CD14-positive monocyte (primary cell): ENCODE measurements around the gene TRIM3. TPM values are rescaled to one million over a fixed set of nuclear protein-coding genes. Genes with fewer than 3 reads are reported as not detected.
A peak's percentile ranks its signal among the peaks of the same experiment; 100 is the strongest.

ENCODE experiments used
- DNase-seq, 3 donors: peaks; one replicate each; pipeline ENCODE4 v3.0.0-alpha.2; 2011 to 2022
- H2AFZ ChIP-seq: 2 replicates; pipeline ENCODE4 v1.6.0; 2012; ENCODE audit warnings: mild to moderate bottlenecking, low read depth, low read length, inconsistent platforms; ENCODE audit not compliant: insufficient read depth, poor library complexity, severe bottlenecking
- H3K27ac ChIP-seq, 2 donors: 1 replicate in 1 of 2; 2 replicates in 1 of 2; pipeline ENCODE4 v1.5.1; 2012 to 2013; ENCODE audit warnings: low read length in 2 of 2, control low read depth in 1 of 2, inconsistent platforms in 1 of 2, low read depth in 1 of 2, mild to moderate bottlenecking in 1 of 2
- H3K27me3 ChIP-seq, 2 donors: one replicate each; pipeline versions ENCODE4 v1.6.0 to v1.6.1; 2011 to 2013; ENCODE audit warnings: low read length in 2 of 2; ENCODE audit not compliant: control insufficient read depth in 2 of 2, insufficient read depth in 2 of 2
- H3K36me3 ChIP-seq, 2 donors: replicated peaks in 1 of 2; 1 replicate in 1 of 2; 2 replicates in 1 of 2; pipeline versions ENCODE4 v1.5.1 to v1.6.1; 2012 to 2013; ENCODE audit warnings: low read length in 2 of 2, control low read depth in 1 of 2, inconsistent platforms in 1 of 2, mild to moderate bottlenecking in 1 of 2; ENCODE audit not compliant: insufficient read depth in 2 of 2, control insufficient read depth in 1 of 2
- H3K4me1 ChIP-seq, 2 donors: 1 replicate in 1 of 2; 2 replicates in 1 of 2; pipeline versions ENCODE4 v1.5.1 to v1.6.1; 2012 to 2013; ENCODE audit warnings: low read length in 2 of 2, control low read depth in 1 of 2, inconsistent platforms in 1 of 2, mild to moderate bottlenecking in 1 of 2, moderate library complexity in 1 of 2; ENCODE audit not compliant: insufficient read depth in 2 of 2, control insufficient read depth in 1 of 2
- H3K4me2 ChIP-seq: replicated peaks from 2 replicates; pipeline ENCODE3; 2012; ENCODE audit warnings: low read length, moderate library complexity, mild to moderate bottlenecking; ENCODE audit not compliant: poor library complexity, severe bottlenecking; ENCODE audit errors: extremely low read depth
- H3K4me3 ChIP-seq, 3 experiments: fragments of 200-600 bp in 1 of 3; sonication (generic) in 1 of 3; replicated peaks in 1 of 3; 1 replicate in 2 of 3; 2 replicates in 1 of 3; pipeline ENCODE4 v1.5.1; 2011 to 2013; ENCODE audit warnings: low read length in 3 of 3, mild to moderate bottlenecking in 3 of 3, control low read depth in 2 of 3, low read depth in 2 of 3, inconsistent platforms in 1 of 3, moderate library complexity in 1 of 3
- H3K79me2 ChIP-seq: 2 replicates; pipeline ENCODE4 v1.6.0; 2012; ENCODE audit warnings: mild to moderate bottlenecking, control low read depth, inconsistent platforms, low read length, moderate library complexity; ENCODE audit not compliant: insufficient read depth
- H3K9ac ChIP-seq: 2 replicates; pipeline ENCODE4 v1.6.0; 2017; ENCODE audit warnings: low read length, mild to moderate bottlenecking; ENCODE audit not compliant: insufficient read depth, poor library complexity, severe bottlenecking
- H3K9me3 ChIP-seq, 2 donors: replicated peaks in 1 of 2; 1 replicate in 1 of 2; 2 replicates in 1 of 2; pipeline versions ENCODE4 v1.5.1 to v1.6.1; 2012 to 2013; ENCODE audit warnings: low read length in 2 of 2, control low read depth in 1 of 2; ENCODE audit not compliant: control insufficient read depth in 1 of 2, insufficient read depth in 1 of 2
- H4K20me1 ChIP-seq: 2 replicates; pipeline ENCODE4 v1.6.0; 2012; ENCODE audit warnings: mild to moderate bottlenecking, low read length, control low read depth, moderate library complexity; ENCODE audit not compliant: insufficient read depth
- H3K27ac Mint-ChIP-seq, 7 donors: one replicate each; pipeline ENCODE4 v1.8.0; 2020; ENCODE audit warnings: mild to moderate bottlenecking in 7 of 7, mixed read lengths in 7 of 7, moderate library complexity in 6 of 7, inconsistent platforms in 2 of 7
- H3K27me3 Mint-ChIP-seq, 3 donors: one replicate each; pipeline ENCODE4 v1.8.0; 2021 to 2022; ENCODE audit warnings: low read depth in 3 of 3, mild to moderate bottlenecking in 3 of 3, mixed read lengths in 3 of 3, moderate library complexity in 3 of 3, inconsistent platforms in 1 of 3
- H3K36me3 Mint-ChIP-seq, 2 donors: one replicate each; pipeline ENCODE4 v1.8.0; 2020; ENCODE audit warnings: mixed read lengths in 2 of 2, inconsistent platforms in 1 of 2, mild to moderate bottlenecking in 1 of 2
- H3K4me1 Mint-ChIP-seq: one replicate; pipeline ENCODE4 v1.8.0; 2020; ENCODE audit warnings: mild to moderate bottlenecking, mixed read lengths
- H3K4me3 Mint-ChIP-seq, 2 donors: one replicate each; pipeline ENCODE4 v1.8.0; 2020; ENCODE audit warnings: mild to moderate bottlenecking in 2 of 2, mixed read lengths in 2 of 2, moderate library complexity in 1 of 2
- H3K9me3 Mint-ChIP-seq, 7 donors: one replicate each; pipeline ENCODE4 v1.8.0; 2020 to 2022; ENCODE audit warnings: mixed read lengths in 7 of 7, mild to moderate bottlenecking in 6 of 7, moderate library complexity in 6 of 7, inconsistent platforms in 2 of 7
- WGBS: methylation state at CpG from one replicate; pipeline ENCODE4 v1.1.5; 2013; ENCODE audit warnings: missing lambda C conversion rate; ENCODE audit not compliant: insufficient coverage; 5-methylcytosine and 5-hydroxymethylcytosine counted together
- intact Hi-C, 2 donors: fragments of 100-400 bp; cut with micrococcal nuclease; formaldehyde crosslinking; loops; one replicate each; pipeline versions ENCODE4 v1.15.0 to v1.15.1; 2023
- polyA plus RNA-seq, 3 donors: library from polyadenylated mRNA; depleted of rRNA in 1 of 3; unstranded in 2 of 3; stranded (reverse) in 1 of 3; fragments of 300-500 nt in 2 of 3; fragments of >200 nt in 1 of 3; fragmentation: Illumina TruSeq in 2 of 3; gene quantifications; 1 replicate in 2 of 3; 2 replicates in 1 of 3; pipeline ENCODE4 v1.2.3, GENCODE V29; 2012 to 2021
- TF ChIP-seq, protein P1 (sequence below): fragments of 200-600 bp; IDR thresholded peaks from one replicate; pipeline ENCODE4 v1.8.0; 2022; ENCODE audit warnings: antibody characterized with exemption, mild to moderate bottlenecking

Gene TRIM3
- polyA plus RNA-seq, 3 donors, result 1.7 to 36.2 (median 3.3) TPM

DNA sequence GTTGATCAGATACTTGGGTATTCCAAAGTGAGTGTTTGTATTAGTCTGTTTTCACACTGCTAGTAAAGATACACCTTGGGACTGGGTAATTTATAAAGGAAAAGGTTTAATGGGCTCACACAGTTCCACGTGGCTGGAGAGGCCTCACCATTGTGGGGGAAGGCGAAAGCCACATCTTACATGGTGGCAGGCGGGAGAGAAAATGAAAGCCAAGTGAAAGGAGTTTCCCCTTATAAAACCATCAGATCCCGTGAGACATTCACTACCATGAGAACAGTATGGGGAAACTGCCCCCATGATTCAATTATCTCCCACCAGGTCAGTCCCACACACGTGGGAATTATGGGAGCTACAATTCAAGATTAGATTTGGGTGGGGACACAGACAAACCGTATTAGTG, 14.6 kb upstream of the TRIM3 start:
- peaks cover 1% of the 10 kb centered on the region for H3K4me1 Mint-ChIP-seq
- Histone ChIP-seq H3K79me2 (peaks cover 6% of the 10 kb centered on the region), H3K27ac (no peak overlapping the region), H4K20me1 (no peaks in the 10 kb centered on the region), H3K36me3 (peaks cover 44 to 93% of the 10 kb centered on the region in 2 donors), H3K9me3 (no peaks in the 10 kb centered on the region), H3K4me1 (no peaks in the 10 kb centered on the region), H2AFZ (no peak overlapping the region), H3K9ac (no peak overlapping the region), H3K4me3 (no peak overlapping the region), H3K27me3 (no peaks in the 10 kb centered on the region), H3K4me2 (no peak overlapping the region)
- H3K9me3 Mint-ChIP-seq, result no peaks in the 10 kb centered on the region
- H3K27ac Mint-ChIP-seq, result peak overlapping the region in 2 of 7 donors; percentile 9 to 18
- TF ChIP-seq, protein P1, sequence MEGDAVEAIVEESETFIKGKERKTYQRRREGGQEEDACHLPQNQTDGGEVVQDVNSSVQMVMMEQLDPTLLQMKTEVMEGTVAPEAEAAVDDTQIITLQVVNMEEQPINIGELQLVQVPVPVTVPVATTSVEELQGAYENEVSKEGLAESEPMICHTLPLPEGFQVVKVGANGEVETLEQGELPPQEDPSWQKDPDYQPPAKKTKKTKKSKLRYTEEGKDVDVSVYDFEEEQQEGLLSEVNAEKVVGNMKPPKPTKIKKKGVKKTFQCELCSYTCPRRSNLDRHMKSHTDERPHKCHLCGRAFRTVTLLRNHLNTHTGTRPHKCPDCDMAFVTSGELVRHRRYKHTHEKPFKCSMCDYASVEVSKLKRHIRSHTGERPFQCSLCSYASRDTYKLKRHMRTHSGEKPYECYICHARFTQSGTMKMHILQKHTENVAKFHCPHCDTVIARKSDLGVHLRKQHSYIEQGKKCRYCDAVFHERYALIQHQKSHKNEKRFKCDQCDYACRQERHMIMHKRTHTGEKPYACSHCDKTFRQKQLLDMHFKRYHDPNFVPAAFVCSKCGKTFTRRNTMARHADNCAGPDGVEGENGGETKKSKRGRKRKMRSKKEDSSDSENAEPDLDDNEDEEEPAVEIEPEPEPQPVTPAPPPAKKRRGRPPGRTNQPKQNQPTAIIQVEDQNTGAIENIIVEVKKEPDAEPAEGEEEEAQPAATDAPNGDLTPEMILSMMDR, result no peak
- no CpG with 5 or more reads among the region's 6 CpGs for WGBS
- no peaks in the 10 kb centered on the region for H3K27me3 Mint-ChIP-seq
- DNase-seq, result no peak
- no peak overlapping the region for H3K4me3 Mint-ChIP-seq
- intact Hi-C loops, result loop anchor here in 1 of 2 donors (10.0 kb wide), 1 partner anchor 116 kb away; the partner anchor contains the start of genes ILK and RRP8
- H3K36me3 Mint-ChIP-seq, result peaks cover 38 to 44% of the 10 kb centered on the region in 2 donors

DNA sequence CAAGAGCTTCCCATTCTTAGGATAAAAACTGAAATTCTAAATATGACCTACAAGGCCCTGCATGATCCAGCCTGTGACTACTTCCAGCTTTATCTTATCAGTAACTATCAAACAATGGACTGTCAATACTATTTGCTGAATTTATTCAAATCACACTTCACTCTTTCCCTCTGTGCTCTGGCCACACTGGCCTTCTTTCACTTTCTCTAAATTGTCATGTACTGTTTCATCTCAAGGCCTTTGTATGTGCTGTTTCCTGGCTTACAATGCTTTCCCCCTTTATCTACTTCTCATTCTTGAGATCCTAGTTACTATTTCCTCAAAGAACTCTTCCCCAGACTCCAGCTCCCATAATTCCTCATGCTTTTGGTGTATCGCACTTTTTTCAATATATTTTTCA, 13.2 kb upstream of the TRIM3 start:
- WGBS, result no CpG with 5 or more reads among the region's 1 CpG
- Histone ChIP-seq H3K4me1 (peaks cover 10 to 11% of the 10 kb centered on the region in 2 donors), H3K9me3 (no peaks in the 10 kb centered on the region), H3K9ac (no peak overlapping the region), H4K20me1 (no peaks in the 10 kb centered on the region), H3K79me2 (peaks cover 19% of the 10 kb centered on the region), H3K4me2 (no peak overlapping the region), H2AFZ (no peak overlapping the region), H3K27me3 (no peaks in the 10 kb centered on the region), H3K4me3 (no peak overlapping the region), H3K36me3 (peaks cover 47 to 89% of the 10 kb centered on the region in 2 donors), H3K27ac (no peak overlapping the region)
- no peak overlapping the region for H3K27ac Mint-ChIP-seq
- intact Hi-C loops, result loop anchor here in 1 of 2 donors (10.0 kb wide), 1 partner anchor 118 kb away; the partner anchor contains the start of genes ILK and RRP8
- H3K4me3 Mint-ChIP-seq, result no peak overlapping the region
- no peak for DNase-seq
- H3K27me3 Mint-ChIP-seq, result no peaks in the 10 kb centered on the region
- TF ChIP-seq, protein P1, result no peak
- H3K4me1 Mint-ChIP-seq, result peaks cover 15% of the 10 kb centered on the region
- peaks cover 38 to 44% of the 10 kb centered on the region in 2 donors for H3K36me3 Mint-ChIP-seq
- no peaks in the 10 kb centered on the region for H3K9me3 Mint-ChIP-seq
